GM18870 (cell line): ENCODE measurements around the gene RPRD1A.
"Not testable (repeated sequence)": the region's sequence is repeated elsewhere in the genome, so short reads cannot be mapped to it uniquely, and the experiment has no call there.

Source experiments
- ATAC-seq: cut with Tn5 transposase; IDR thresholded peaks from one replicate; pipeline ENCODE4 v1.9.1; 2021; ENCODE audit warnings: moderate library complexity; ENCODE audit not compliant: unreplicated experiment

The RPRD1A gene

GRCh38 chr18:36031903-36032302 lies 35.5 kb downstream of the RPRD1A start:
- ATAC-seq = no peak

- no peak for ATAC-seq
Observed at GRCh38 chr18:36031407-36031806, 36.0 kb downstream of the RPRD1A start.

GRCh38 chr18:36028859-36029258 lies 38.5 kb downstream of the RPRD1A start:
- no peak for ATAC-seq

GRCh38 chr18:36025025-36025424 lies 42.3 kb downstream of the RPRD1A start:
- ATAC-seq = no peak

- ATAC-seq = not testable (repeated sequence)
Observed at GRCh38 chr18:36024241-36024640, 43.1 kb downstream of the RPRD1A start.

- no peak for ATAC-seq
Observed at GRCh38 chr18:36023336-36023735, 44.0 kb downstream of the RPRD1A start.

- ATAC-seq = no peak
Observed at GRCh38 chr18:36020174-36020711, 47.1 kb downstream of the RPRD1A start.

- no peak for ATAC-seq
Observed at GRCh38 chr18:36017232-36017631, 50.1 kb downstream of the RPRD1A start.

- ATAC-seq = peak; percentile 91
Observed at GRCh38 chr18:36015629-36016028, 51.7 kb downstream of the RPRD1A start.

GRCh38 chr18:36012891-36013290 lies 54.5 kb downstream of the RPRD1A start:
- ATAC-seq = no peak

GRCh38 chr18:36009214-36009613 lies 58.1 kb downstream of the RPRD1A start:
- no peak for ATAC-seq

GRCh38 chr18:36006997-36007396 lies 60.4 kb downstream of the RPRD1A start:
- no peak for ATAC-seq

GRCh38 chr18:35999925-36000324 lies 67.4 kb downstream of the RPRD1A start:
- no peak for ATAC-seq

- no peak for ATAC-seq
Observed at GRCh38 chr18:35998967-35999366, 68.4 kb downstream of the RPRD1A start.

GRCh38 chr18:35993013-35993412 lies 74.3 kb downstream of the RPRD1A start:
- no peak for ATAC-seq

- ATAC-seq = no peak
Observed at GRCh38 chr18:35991696-35992095, 75.7 kb downstream of the RPRD1A start.

GRCh38 chr18:35983818-35984217 lies 83.5 kb downstream of the RPRD1A start:
- ATAC-seq = no peak

- no peak for ATAC-seq
Observed at GRCh38 chr18:35983147-35983546, 84.2 kb downstream of the RPRD1A start.

- ATAC-seq = no peak
Observed at GRCh38 chr18:35982409-35983114, 84.8 kb downstream of the RPRD1A start.

- ATAC-seq = no peak
Observed at GRCh38 chr18:35979112-35979511, 88.2 kb downstream of the RPRD1A start.

- no peak for ATAC-seq
Observed at GRCh38 chr18:35974181-35974580, 93.2 kb downstream of the RPRD1A start.

GRCh38 chr18:35973650-35974049 lies 93.7 kb downstream of the RPRD1A start:
- no peak for ATAC-seq
